SH-SY5Y (cell line): ENCODE measurements around the gene ATG13.

ENCODE experiments used
- GATA2 ChIP-seq: IDR thresholded peaks from 2 replicates; pipeline ENCODE4 v1.6.1; 2011; ENCODE audit warnings: mild to moderate bottlenecking, low read depth, low read length
- GATA3 ChIP-seq: IDR thresholded peaks from 2 replicates; pipeline ENCODE4 v1.6.1; 2011; ENCODE audit warnings: low read depth, mild to moderate bottlenecking, low read length, moderate library complexity

The ATG13 gene

GRCh38 chr11:46722566-46723358, 105.4 kb downstream of the ATG13 start:
- TF ChIP-seq GATA3 (no peak), GATA2 (no peak)

GRCh38 chr11:46723359-46723680, 106.0 kb downstream of the ATG13 start:
- no peak for TF ChIP-seq GATA2

- TF ChIP-seq GATA2 (no peak), GATA3 (no peak)
These were observed 106.7 kb downstream of the ATG13 start for GRCh38 chr11:46724088-46724487.
